Vein endothelial cell (primary cell): ENCODE measurements around the gene TAF5L. TPM values are rescaled to one million over a fixed set of nuclear protein-coding genes. Genes with fewer than 3 reads are reported as not detected.

Experiments
- small RNA-seq: library from RNA; depleted of rRNA; stranded (forward); fragments of <200 nt; gene quantifications from one replicate; pipeline ENCODE3, GENCODE V24; 2012
- total RNA-seq: library from RNA; depleted of rRNA; stranded (reverse); fragments of >200 nt; gene quantifications from 2 replicates; pipeline ENCODE4 v1.2.3, GENCODE V29; 2012

Gene TAF5L
- total RNA-seq: 29.1 and 31.9 TPM in 2 replicates

GRCh38 chr1:229625915-229626831, at the start of gene TAF5L, which contains the start of gene URB2:
Gene TAF5L (minus strand): TSS chr1:229626122. CDS start chr1:229614482, 11,640 bp downstream.
Gene URB2 (plus strand): TSS chr1:229626247. CDS start chr1:229627634, 1,387 bp downstream.

GRCh38 chr1:229558460-229559335, 67.2 kb downstream of the TAF5L start, which contains the start of gene ABCB10:
Gene ABCB10 (minus strand): TSS chr1:229558707. CDS start chr1:229558652, 55 bp downstream.

Small RNAs within 50 kb of the gene (small RNA-seq; reads per million reads assigned to genes)
- not detected for gene HMGN2P19
- not detected for gene RNA5SP78

Other genes starting within 250 kb of the TAF5L start
- gene ACTA1, start 192.0 kb downstream of the TAF5L start, total RNA-seq: 0.19 TPM in 1 of 2 replicates, not detected in the other
- gene NUP133, start 117.8 kb downstream of the TAF5L start, total RNA-seq: 35.6 and 52.4 TPM in 2 replicates
- gene ABCB10, start 67.4 kb downstream of the TAF5L start, total RNA-seq: 15.4 and 20.3 TPM in 2 replicates
- gene URB2, start 125 bp upstream of the TAF5L start, total RNA-seq: 14.4 and 15.9 TPM in 2 replicates